GM23248 (cell line): ENCODE data around the gene UBALD1.

Source experiments
- EZH2 ChIP-seq: fragments of 200-600 bp; sonication (generic); IDR thresholded peaks from 2 replicates; pipeline ENCODE4 v1.6.1; 2018; ENCODE audit warnings: antibody characterized with exemption, mild to moderate bottlenecking; ENCODE audit not compliant: insufficient read depth, poor library complexity, severe bottlenecking
- EZH2phosphoT487 ChIP-seq: fragments of 200-600 bp; sonication (generic); IDR thresholded peaks from 2 replicates; pipeline ENCODE4 v1.6.1; 2018; ENCODE audit warnings: antibody characterized with exemption, moderate library complexity, mild to moderate bottlenecking, low read depth; ENCODE audit not compliant: insufficient read depth

GRCh38 chr16:4646773-4647643, 32.3 kb upstream of the UBALD1 start:
- TF ChIP-seq EZH2, result no peak
- no peak for TF ChIP-seq EZH2phosphoT487
